Kidney (tissue), 14 donors: ENCODE data around the gene SLC41A2. TPM values are rescaled to one million over a fixed set of nuclear protein-coding genes. Genes with fewer than 3 reads are reported as not detected.

Experiments
- DNase-seq, 5 donors: peaks; one replicate each; pipeline ENCODE4 v3.0.0-alpha.2; 2013 to 2020
- FAIRE-seq: peaks from 2 replicates; lab custom pipeline; 2012; peaks lifted over from hg19 to GRCh38; lab: Jason Lieb, UNC
- H3K27ac ChIP-seq, 2 donors: one replicate each; pipeline ENCODE4 v1.7.0; 2013; ENCODE audit warnings: low read depth in 2 of 2, low read length in 2 of 2, inconsistent platforms in 1 of 2
- H3K27me3 ChIP-seq: one replicate; pipeline ENCODE4 v1.7.1; 2013; ENCODE audit warnings: low read length, inconsistent platforms; ENCODE audit not compliant: control insufficient read depth, insufficient read depth
- H3K36me3 ChIP-seq, 3 donors: one replicate each; pipeline versions ENCODE4 v1.7.0 to v1.7.1; 2013; ENCODE audit warnings: low read length in 3 of 3, control low read depth in 1 of 3, inconsistent platforms in 1 of 3; ENCODE audit not compliant: insufficient read depth in 3 of 3, control insufficient read depth in 2 of 3
- H3K4me1 ChIP-seq, 3 donors: one replicate each; pipeline versions ENCODE4 v1.7.0 to v1.7.1; 2013; ENCODE audit warnings: low read length in 3 of 3, inconsistent platforms in 1 of 3, low read depth in 1 of 3; ENCODE audit not compliant: control insufficient read depth in 2 of 3, insufficient read depth in 2 of 3
- H3K4me3 ChIP-seq, 3 donors: one replicate each; pipeline versions ENCODE4 v1.7.0 to v1.8.1; 2013; ENCODE audit warnings: low read length in 3 of 3, control low read depth in 1 of 3, inconsistent platforms in 1 of 3
- H3K9ac ChIP-seq, 3 donors: one replicate each; pipeline versions ENCODE4 v1.7.0 to v1.7.1; 2013; ENCODE audit warnings: low read length in 3 of 3, control low read depth in 1 of 3, inconsistent platforms in 1 of 3
- H3K9me3 ChIP-seq, 3 donors: one replicate each; pipeline versions ENCODE4 v1.7.0 to v1.7.1; 2013; ENCODE audit warnings: low read length in 3 of 3, control low read depth in 1 of 3, inconsistent platforms in 1 of 3; ENCODE audit not compliant: control insufficient read depth in 2 of 3, insufficient read depth in 1 of 3
- intact Hi-C: fragments of 100-400 bp; cut with DNase I; formaldehyde crosslinking; loops from one replicate; pipeline ENCODE4 v1.11.1; 2022
- polyA plus RNA-seq: library from polyadenylated mRNA; stranded (reverse); fragments of 350-450 nt; fragmentation: Illumina TruSeq; extraction: RNeasy Lipid Tissue Mini Kit (QIAGEN cat#74804); gene quantifications from one replicate; pipeline ENCODE4 v1.2.3, GENCODE V29; 2014; ENCODE audit warnings: low read depth, low replicate concordance; ENCODE audit not compliant: insufficient read depth
- total RNA-seq: library from RNA; stranded (reverse); fragmentation: NEBNext Ultra II Directional; extraction: Animal tissue kit (Norgen Biotek cat#: 25700); gene quantifications from one replicate; pipeline ENCODE4 v1.2.1, GENCODE V29; 2021
- TF ChIP-seq, protein P1 (sequence below): IDR thresholded peaks from 3 replicates; pipeline ENCODE4 v1.5.1; 2012; ENCODE audit warnings: mild to moderate bottlenecking, moderate library complexity, borderline replicate concordance; ENCODE audit not compliant: insufficient read depth; ENCODE audit errors: extremely low read depth
- donor health status: control.
- donor health status: control.
- donor health status: control.
- donor health status: control.
- donor health status: control.
- donor health status: DM: yes; HTN: yes; CAD: no.
- donor health status: Normal renal cell carcinoma (clear cell type).

SLC41A2 gene
- total and polyA plus RNA-seq, 2 donors from 2014 or later: 3.2 to 27.6 TPM

- Histone ChIP-seq H3K4me3 (no peak overlapping the region), H3K27me3 (no peaks in the 10 kb centered on the region), H3K36me3 (no peaks in the 10 kb centered on the region), H3K4me1 (no peaks in the 10 kb centered on the region), H3K9ac (no peak overlapping the region), H3K9me3 (no peaks in the 10 kb centered on the region), H3K27ac (no peak overlapping the region)
- no peak for DNase-seq
- TF ChIP-seq, protein P1, sequence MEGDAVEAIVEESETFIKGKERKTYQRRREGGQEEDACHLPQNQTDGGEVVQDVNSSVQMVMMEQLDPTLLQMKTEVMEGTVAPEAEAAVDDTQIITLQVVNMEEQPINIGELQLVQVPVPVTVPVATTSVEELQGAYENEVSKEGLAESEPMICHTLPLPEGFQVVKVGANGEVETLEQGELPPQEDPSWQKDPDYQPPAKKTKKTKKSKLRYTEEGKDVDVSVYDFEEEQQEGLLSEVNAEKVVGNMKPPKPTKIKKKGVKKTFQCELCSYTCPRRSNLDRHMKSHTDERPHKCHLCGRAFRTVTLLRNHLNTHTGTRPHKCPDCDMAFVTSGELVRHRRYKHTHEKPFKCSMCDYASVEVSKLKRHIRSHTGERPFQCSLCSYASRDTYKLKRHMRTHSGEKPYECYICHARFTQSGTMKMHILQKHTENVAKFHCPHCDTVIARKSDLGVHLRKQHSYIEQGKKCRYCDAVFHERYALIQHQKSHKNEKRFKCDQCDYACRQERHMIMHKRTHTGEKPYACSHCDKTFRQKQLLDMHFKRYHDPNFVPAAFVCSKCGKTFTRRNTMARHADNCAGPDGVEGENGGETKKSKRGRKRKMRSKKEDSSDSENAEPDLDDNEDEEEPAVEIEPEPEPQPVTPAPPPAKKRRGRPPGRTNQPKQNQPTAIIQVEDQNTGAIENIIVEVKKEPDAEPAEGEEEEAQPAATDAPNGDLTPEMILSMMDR: no peak
- intact Hi-C loops: no loop called here
- FAIRE-seq: no peak
Observed at GRCh38 chr12:104966677-104967076, 8.6 kb upstream of the SLC41A2 start.

DNA sequence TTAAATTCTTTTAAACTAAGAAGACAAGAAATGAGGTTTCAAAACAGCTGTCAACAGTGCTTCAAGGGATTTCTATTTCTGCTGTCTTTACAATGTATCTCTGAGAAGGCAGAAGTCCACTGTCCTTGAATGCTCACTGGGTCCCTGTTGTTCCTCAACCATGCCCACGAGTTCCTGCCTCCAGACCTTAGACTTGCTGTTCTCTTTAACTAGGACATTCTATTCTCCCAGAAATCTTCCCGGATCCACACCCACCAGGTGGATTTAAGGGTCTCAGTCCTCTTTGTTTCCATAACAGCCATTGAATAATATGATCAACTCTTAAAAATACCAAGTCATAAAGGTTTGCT lies 6.7 kb upstream of the SLC41A2 start:
- Histone ChIP-seq H3K36me3 (no peaks in the 10 kb centered on the region), H3K27ac (no peak overlapping the region), H3K4me3 (no peak overlapping the region), H3K9ac (no peak overlapping the region), H3K27me3 (no peaks in the 10 kb centered on the region), H3K4me1 (no peaks in the 10 kb centered on the region), H3K9me3 (no peaks in the 10 kb centered on the region)
- FAIRE-seq (no peak), DNase-seq (no peak)
- TF ChIP-seq, protein P1: no peak
- intact Hi-C loops: no loop called here

DNA sequence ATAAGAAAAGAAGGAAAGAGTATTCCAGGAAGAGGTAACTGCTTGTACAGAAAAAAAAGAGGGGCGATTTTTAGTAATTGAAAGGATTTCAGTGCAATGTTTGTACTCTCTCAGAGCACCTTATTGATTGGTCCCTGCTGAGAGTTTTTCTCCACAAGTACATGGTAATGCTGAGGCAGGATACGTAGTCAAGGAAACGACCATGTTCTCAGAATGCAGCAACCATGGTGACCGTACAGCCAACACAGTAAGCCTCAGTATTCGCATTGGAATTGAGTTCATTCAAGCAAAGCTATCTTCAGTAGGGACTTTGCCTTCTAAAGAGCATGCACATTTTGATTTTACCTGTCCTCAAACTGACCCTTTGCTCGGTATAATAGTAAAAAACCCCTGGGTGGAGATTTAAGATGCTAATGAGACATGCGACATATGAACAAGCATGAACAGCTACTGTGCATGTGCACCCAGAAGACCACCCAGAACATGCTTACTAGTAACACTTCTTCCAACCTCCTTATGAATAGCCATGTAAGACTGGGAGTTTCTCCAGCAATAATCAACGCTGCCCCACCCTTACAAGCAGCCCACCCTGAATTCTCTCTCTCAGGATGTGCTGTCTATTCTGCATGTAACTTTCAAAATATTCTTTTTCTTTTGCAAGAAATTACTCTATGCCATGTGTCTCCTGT lies 6.2 kb upstream of the SLC41A2 start:
- Histone ChIP-seq H3K9ac (no peak overlapping the region), H3K9me3 (no peaks in the 10 kb centered on the region), H3K27ac (no peak overlapping the region), H3K4me1 (peaks cover 0 to under 1% (median 0%) of the 10 kb centered on the region in 3 donors), H3K27me3 (no peaks in the 10 kb centered on the region), H3K36me3 (no peaks in the 10 kb centered on the region), H3K4me3 (no peak overlapping the region)
- DNase-seq (peak in 3 of 5 donors; percentile 42 to 66 (median 64)), FAIRE-seq (no peak)
- TF ChIP-seq, protein P1: no peak
- intact Hi-C loops: no loop called here

DNA sequence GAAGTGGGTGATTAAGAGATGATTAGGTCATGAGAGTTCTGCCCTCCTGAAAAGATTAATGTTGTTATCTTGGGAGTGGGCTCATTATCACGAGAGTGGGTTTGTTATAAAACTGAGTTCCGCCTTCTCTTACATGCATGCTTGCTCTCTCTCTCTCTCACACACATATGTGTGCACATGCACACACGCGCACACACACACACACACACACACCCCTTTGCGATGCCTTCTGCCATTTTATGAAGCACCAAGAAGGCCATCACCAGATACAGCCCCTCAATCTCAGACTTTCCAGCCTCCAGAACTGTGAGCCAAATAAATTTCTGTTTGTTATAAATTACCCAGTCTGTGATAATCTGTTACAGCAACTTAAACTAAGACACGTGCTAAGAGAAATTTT lies 5.7 kb upstream of the SLC41A2 start:
- FAIRE-seq (no peak), DNase-seq (no peak)
- Histone ChIP-seq H3K36me3 (no peaks in the 10 kb centered on the region), H3K4me1 (peaks cover 0 to 6% (median 3%) of the 10 kb centered on the region in 3 donors), H3K9ac (no peak overlapping the region), H3K27me3 (no peaks in the 10 kb centered on the region), H3K9me3 (no peaks in the 10 kb centered on the region), H3K4me3 (no peak overlapping the region), H3K27ac (no peak overlapping the region)
- intact Hi-C loops: no loop called here
- TF ChIP-seq, protein P1: no peak
